MM.1S (cell line): ENCODE results near the gene DNTT.

Experiments
- DNase-seq: peaks from one replicate; pipeline ENCODE4 v3.0.0-alpha.2; 2015
- H2AFZ ChIP-seq: fragments of 300-600 bp; sonication (generic); 2 replicates; pipeline ENCODE4 v1.6.0; 2016; ENCODE audit warnings: antibody characterized with exemption, low read length
- H3F3A ChIP-seq: fragments of 300-600 bp; sonication (generic); 2 replicates; pipeline ENCODE4 v1.6.1; 2016; ENCODE audit warnings: mild to moderate bottlenecking, antibody characterized with exemption, low read length, moderate library complexity, mixed read lengths; ENCODE audit not compliant: insufficient read depth
- H3K27ac ChIP-seq: fragments of 300-600 bp; sonication (generic); 2 replicates; pipeline ENCODE4 v1.5.1; 2016; ENCODE audit warnings: mild to moderate bottlenecking, low read length
- H3K27me3 ChIP-seq: fragments of 300-600 bp; sonication (generic); replicated peaks from 2 replicates; pipeline ENCODE4 v1.6.0; 2016; ENCODE audit warnings: low read length; ENCODE audit not compliant: insufficient read depth
- H3K36me3 ChIP-seq: fragments of 300-600 bp; sonication (generic); replicated peaks from 2 replicates; pipeline ENCODE4 v1.6.1; 2016; ENCODE audit warnings: mild to moderate bottlenecking, low read length, mixed read lengths; ENCODE audit not compliant: insufficient read depth
- H3K4me1 ChIP-seq: fragments of 300-600 bp; sonication (generic); 2 replicates; pipeline ENCODE4 v1.6.1; 2016; ENCODE audit warnings: low read length, mixed read lengths
- H3K4me2 ChIP-seq: fragments of 300-600 bp; sonication (generic); 2 replicates; pipeline ENCODE4 v1.6.0; 2016; ENCODE audit warnings: low read depth, low read length
- H3K4me3 ChIP-seq: fragments of 300-600 bp; sonication (generic); 2 replicates; pipeline ENCODE4 v1.5.1; 2016; ENCODE audit warnings: low read length, mixed read lengths
- H3K79me2 ChIP-seq: fragments of 300-600 bp; sonication (generic); 2 replicates; pipeline ENCODE4 v1.6.1; 2016; ENCODE audit warnings: mixed run types, low read length, mixed read lengths
- H3K9ac ChIP-seq: fragments of 300-600 bp; sonication (generic); 2 replicates; pipeline ENCODE4 v1.6.1; 2016; ENCODE audit warnings: low read length, mixed read lengths
- H3K9me2 ChIP-seq: fragments of 300-600 bp; sonication (generic); replicated peaks from 2 replicates; pipeline ENCODE4 v1.6.1; 2016; ENCODE audit warnings: mild to moderate bottlenecking, low read length, mixed read lengths; ENCODE audit not compliant: insufficient read depth
- H3K9me3 ChIP-seq: fragments of 300-600 bp; sonication (generic); replicated peaks from 2 replicates; pipeline ENCODE4 v1.6.1; 2016; ENCODE audit warnings: mild to moderate bottlenecking, low read length, mixed read lengths; ENCODE audit not compliant: insufficient read depth
- H4K20me1 ChIP-seq: fragments of 300-600 bp; sonication (generic); 2 replicates; pipeline ENCODE4 v1.6.1; 2016; ENCODE audit warnings: mild to moderate bottlenecking, low read length, moderate library complexity, mixed read lengths; ENCODE audit not compliant: insufficient read depth
- EZH2 ChIP-seq: fragments of 300-600 bp; sonication (generic); optimal IDR thresholded peaks from 2 replicates; pipeline ENCODE3; 2017; ENCODE audit warnings: low read depth, mild to moderate bottlenecking, antibody characterized with exemption, low read length, mixed read lengths
- EZH2phosphoT487 ChIP-seq: fragments of 300-600 bp; sonication (generic); IDR thresholded peaks from 2 replicates; pipeline ENCODE4 v1.6.1; 2018; ENCODE audit warnings: antibody characterized with exemption, low read length
- TF ChIP-seq, protein P1 (sequence below): fragments of 300-600 bp; sonication (generic); IDR thresholded peaks from 2 replicates; pipeline ENCODE4 v1.5.1; 2016; ENCODE audit warnings: antibody characterized with exemption, low read length, mixed read lengths

DNTT gene

DNA sequence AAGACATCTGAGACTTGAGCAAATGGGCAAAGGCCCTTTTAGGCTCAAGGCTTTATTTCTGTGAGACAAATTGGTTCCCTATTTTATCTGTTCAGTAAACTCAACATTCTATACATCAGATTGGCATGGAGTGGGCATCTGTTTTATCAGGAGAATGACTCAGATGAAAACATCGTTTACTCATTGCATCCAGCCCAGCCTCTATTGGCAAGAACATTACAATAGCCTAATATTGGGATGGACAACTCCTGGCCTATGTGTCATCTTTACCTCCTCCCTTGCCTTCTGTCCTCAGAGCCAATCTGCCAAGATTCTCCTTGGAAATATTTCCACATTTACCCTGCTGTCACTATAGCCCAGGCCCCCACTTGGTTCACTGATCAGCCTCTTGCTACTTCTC is 27.4 kb upstream of the DNTT start:
- DNase-seq: no peak
- Histone ChIP-seq H3F3A (peaks cover 18% of the 10 kb centered on the region), H2AFZ (no peak overlapping the region), H3K4me3 (no peak overlapping the region), H3K9me3 (no peaks in the 10 kb centered on the region), H3K9me2 (no peaks in the 10 kb centered on the region), H3K27ac (no peak overlapping the region), H3K27me3 (no peaks in the 10 kb centered on the region), H3K9ac (no peak overlapping the region), H3K36me3 (no peaks in the 10 kb centered on the region), H3K4me2 (no peak overlapping the region), H4K20me1 (no peaks in the 10 kb centered on the region), H3K79me2 (no peaks in the 10 kb centered on the region; the same call in 1 of the 2 replicates), H3K4me1 (peaks cover 12% of the 10 kb centered on the region)
- TF ChIP-seq, protein P1, sequence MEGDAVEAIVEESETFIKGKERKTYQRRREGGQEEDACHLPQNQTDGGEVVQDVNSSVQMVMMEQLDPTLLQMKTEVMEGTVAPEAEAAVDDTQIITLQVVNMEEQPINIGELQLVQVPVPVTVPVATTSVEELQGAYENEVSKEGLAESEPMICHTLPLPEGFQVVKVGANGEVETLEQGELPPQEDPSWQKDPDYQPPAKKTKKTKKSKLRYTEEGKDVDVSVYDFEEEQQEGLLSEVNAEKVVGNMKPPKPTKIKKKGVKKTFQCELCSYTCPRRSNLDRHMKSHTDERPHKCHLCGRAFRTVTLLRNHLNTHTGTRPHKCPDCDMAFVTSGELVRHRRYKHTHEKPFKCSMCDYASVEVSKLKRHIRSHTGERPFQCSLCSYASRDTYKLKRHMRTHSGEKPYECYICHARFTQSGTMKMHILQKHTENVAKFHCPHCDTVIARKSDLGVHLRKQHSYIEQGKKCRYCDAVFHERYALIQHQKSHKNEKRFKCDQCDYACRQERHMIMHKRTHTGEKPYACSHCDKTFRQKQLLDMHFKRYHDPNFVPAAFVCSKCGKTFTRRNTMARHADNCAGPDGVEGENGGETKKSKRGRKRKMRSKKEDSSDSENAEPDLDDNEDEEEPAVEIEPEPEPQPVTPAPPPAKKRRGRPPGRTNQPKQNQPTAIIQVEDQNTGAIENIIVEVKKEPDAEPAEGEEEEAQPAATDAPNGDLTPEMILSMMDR: no peak
- TF ChIP-seq EZH2phosphoT487 (no peak), EZH2 (no peak)

DNA sequence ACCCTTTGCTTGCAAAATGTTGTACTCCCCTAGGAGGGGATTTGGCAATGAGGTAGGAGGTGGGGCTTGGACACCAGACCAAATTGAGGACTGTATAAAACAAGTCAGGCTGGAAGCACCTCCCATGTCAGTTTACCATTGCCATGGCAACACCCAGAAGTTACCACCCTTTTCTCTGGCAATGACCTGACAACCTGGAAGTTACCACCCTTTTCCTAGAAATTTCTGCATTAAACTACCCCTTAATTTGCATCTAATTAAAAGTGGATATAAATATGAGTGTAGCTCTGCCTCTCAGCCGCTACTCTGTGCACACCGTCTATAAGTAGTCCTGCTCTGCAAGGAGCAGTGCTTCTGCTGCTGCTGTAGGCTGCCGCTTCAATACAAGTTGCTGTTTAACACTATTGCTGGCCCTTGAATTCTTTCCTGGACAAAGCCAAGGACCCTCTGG is 25.0 kb upstream of the DNTT start:
- Histone ChIP-seq H3K36me3 (no peaks in the 10 kb centered on the region), H3F3A (0 out of 2 replicates have a peak, but pooled peaks cover under 1% of the 10 kb centered on the region), H3K9ac (no peak overlapping the region), H4K20me1 (no peaks in the 10 kb centered on the region), H3K79me2 (no peaks in the 10 kb centered on the region), H3K4me2 (no peak overlapping the region), H3K9me2 (no peaks in the 10 kb centered on the region), H3K9me3 (no peaks in the 10 kb centered on the region), H3K27ac (no peak overlapping the region), H3K4me3 (no peak overlapping the region), H3K4me1 (no peaks in the 10 kb centered on the region; the same call in 1 of the 2 replicates), H2AFZ (no peak overlapping the region), H3K27me3 (no peaks in the 10 kb centered on the region)
- no peak for TF ChIP-seq EZH2phosphoT487
- no peak for TF ChIP-seq EZH2
- TF ChIP-seq, protein P1: no peak
- no peak for DNase-seq

DNA sequence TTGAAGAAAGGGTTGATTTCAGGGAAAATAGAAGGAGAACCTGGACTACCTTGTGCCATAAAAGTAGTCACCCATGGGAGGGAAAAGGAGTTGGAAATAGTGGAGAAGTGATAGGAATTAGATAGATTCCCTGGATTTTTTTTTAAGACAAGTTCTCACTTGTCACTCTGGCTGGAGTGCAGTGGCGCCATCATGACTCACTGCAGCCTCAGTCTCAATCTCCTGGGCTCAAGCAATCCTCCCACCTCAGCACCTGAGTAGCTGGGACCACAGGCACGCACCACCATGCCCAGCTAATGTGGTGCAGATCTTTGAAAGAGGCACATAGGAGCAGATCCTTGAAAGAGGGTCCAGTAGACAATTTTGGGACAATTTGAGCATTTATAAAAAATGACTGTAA is 23.4 kb upstream of the DNTT start:
- no peak overlapping the region for H2AFZ ChIP-seq
- TF ChIP-seq, protein P1: no peak
- TF ChIP-seq EZH2phosphoT487: no peak
- no peak for TF ChIP-seq EZH2
- H4K20me1 ChIP-seq: no peaks in the 10 kb centered on the region
- DNase-seq: no peak
- H3K79me2 ChIP-seq: no peaks in the 10 kb centered on the region
- no peak overlapping the region for H3K4me2 ChIP-seq
- no peaks in the 10 kb centered on the region for H3K36me3 ChIP-seq
- H3K27ac ChIP-seq: no peak overlapping the region
- H3F3A ChIP-seq: no peaks in the 10 kb centered on the region
- H3K9me2 ChIP-seq: no peaks in the 10 kb centered on the region
- no peaks in the 10 kb centered on the region for H3K9me3 ChIP-seq
- H3K4me1 ChIP-seq: no peaks in the 10 kb centered on the region
- H3K4me3 ChIP-seq: no peak overlapping the region
- H3K27me3 ChIP-seq: no peaks in the 10 kb centered on the region
- no peak overlapping the region for H3K9ac ChIP-seq
